Measurements from ENCODE around the gene BHLHE41. TPM values are rescaled to one million over a fixed set of nuclear protein-coding genes. Genes with fewer than 3 reads are reported as not detected.

The BHLHE41 gene
- total and polyA plus RNA-seq, 2 of the 4 experiments (the other 2 are of a cell fraction): 0.72 to 3.8 TPM

GRCh38 chr12:26100666-26101349, 24.0 kb downstream of the BHLHE41 start:
- DNase-seq: no peak
- H3K14ac ChIP-seq (replicated peaks; ENCODE audit: low read depth, low read length): no peak overlapping the region
- H3K18ac ChIP-seq (ENCODE audit: low read depth, low read length): no peak overlapping the region
- H3K36me3 ChIP-seq (ENCODE audit: control insufficient read depth, insufficient read depth, low read length): no peaks in the 10 kb centered on the region; the same call in 1 of the 2 replicates
- H3K56ac ChIP-seq (ENCODE audit: extremely low read depth, insufficient read depth, low read length): no peak overlapping the region
- no CpG with 5 or more reads among the region's 8 CpGs for WGBS, 2 experiments (ENCODE audit: extremely low coverage in 2 of 2, insufficient read length in 1 of 2)
- intact Hi-C loops (cut with micrococcal nuclease): no loop called here
- dilution Hi-C loops (cut with HindIII; ENCODE audit: low sequenced_read_pairs, unreplicated experiment): no loop called here
- ATAC-seq (ENCODE audit: low read depth): no peak
- no peak overlapping the region for H3K4me3 ChIP-seq (ENCODE audit: insufficient read depth, low read depth, low read length)
- H3K9ac ChIP-seq (ENCODE audit: low read depth, low read length): no peak overlapping the region
- H3K4me2 ChIP-seq (ENCODE audit: low read depth, low read length): no peak overlapping the region
- in situ Hi-C loops (cut with MboI; ENCODE audit: low sequenced_read_pairs): no loop called here
- no peak overlapping the region for H2BK15ac ChIP-seq (ENCODE audit: low read depth, low read length)
- no TSS peak for BruUV-seq (replicated peaks)
- H2AK9ac ChIP-seq (replicated peaks; ENCODE audit: low read depth, low read length, poor library complexity): no peak overlapping the region
- no peak overlapping the region for H2BK20ac ChIP-seq (ENCODE audit: low read depth, low read length)
- no peak overlapping the region for H3K27ac ChIP-seq (ENCODE audit: insufficient read depth, low read length)
- no peak overlapping the region for H3K23ac ChIP-seq (ENCODE audit: low read depth, low read length)
- no peak overlapping the region for H2BK5ac ChIP-seq (ENCODE audit: low read depth, low read length, poor library complexity, severe bottlenecking)
- no peaks in the 10 kb centered on the region for H3K79me1 ChIP-seq (ENCODE audit: low read depth in 1 of 2, low read length in 2 of 2)
- no peak overlapping the region for H4K5ac ChIP-seq (ENCODE audit: low read depth, low read length)
- H4K8ac ChIP-seq (ENCODE audit: low read depth in 2 of 2, low read length in 2 of 2): no peak overlapping the region
- H2AFZ ChIP-seq (replicated peaks; ENCODE audit: low read length, poor library complexity): no peak overlapping the region
- H4K20me1 ChIP-seq (ENCODE audit: insufficient read depth, low read length): no peaks in the 10 kb centered on the region
- no peaks in the 10 kb centered on the region for H3K27me3 ChIP-seq (ENCODE audit: control insufficient read depth, insufficient read depth, low read length)
- H4K91ac ChIP-seq (ENCODE audit: insufficient read depth, low read depth, low read length): no peak overlapping the region
- H3K4me1 ChIP-seq (ENCODE audit: control insufficient read depth, insufficient read depth, low read length): no peaks in the 10 kb centered on the region
- CTCF ChIA-PET: no interaction called here
- POLR2A ChIA-PET (ENCODE audit: unreplicated experiment): no interaction called here
- H3K9me3 ChIP-seq (ENCODE audit: control insufficient read depth, insufficient read depth, low read length): no peaks in the 10 kb centered on the region
- no peaks in the 10 kb centered on the region for H3K9me1 ChIP-seq (ENCODE audit: insufficient read depth, low read length)
- TF ChIP-seq MAZ (IDR thresholded peaks at IDR 0.05; ENCODE audit: borderline replicate concordance, low read depth, low read length): no peak
- TF ChIP-seq MAFK (IDR thresholded peaks at IDR 0.05; ENCODE audit: low read depth, low read length): no peak
- TF ChIP-seq RAD21 (IDR thresholded peaks at IDR 0.05; ENCODE audit: low read length): no peak
- no peak for TF ChIP-seq BHLHE40 (IDR thresholded peaks at IDR 0.05; ENCODE audit: low read depth, low read length)
- no peak for TF ChIP-seq CHD1 (IDR thresholded peaks at IDR 0.05; ENCODE audit: low read depth, low read length)
- no peak for TF ChIP-seq RCOR1 (IDR thresholded peaks at IDR 0.05; ENCODE audit: insufficient replicate concordance, low read length)
- no peak for TF ChIP-seq POLR2A (IDR thresholded peaks at IDR 0.05; ENCODE audit: low read depth, low read length)
- TF ChIP-seq NFE2L2 (IDR thresholded peaks at IDR 0.05; ENCODE audit: low read depth, low read length): no peak
- TF ChIP-seq, protein P1, sequence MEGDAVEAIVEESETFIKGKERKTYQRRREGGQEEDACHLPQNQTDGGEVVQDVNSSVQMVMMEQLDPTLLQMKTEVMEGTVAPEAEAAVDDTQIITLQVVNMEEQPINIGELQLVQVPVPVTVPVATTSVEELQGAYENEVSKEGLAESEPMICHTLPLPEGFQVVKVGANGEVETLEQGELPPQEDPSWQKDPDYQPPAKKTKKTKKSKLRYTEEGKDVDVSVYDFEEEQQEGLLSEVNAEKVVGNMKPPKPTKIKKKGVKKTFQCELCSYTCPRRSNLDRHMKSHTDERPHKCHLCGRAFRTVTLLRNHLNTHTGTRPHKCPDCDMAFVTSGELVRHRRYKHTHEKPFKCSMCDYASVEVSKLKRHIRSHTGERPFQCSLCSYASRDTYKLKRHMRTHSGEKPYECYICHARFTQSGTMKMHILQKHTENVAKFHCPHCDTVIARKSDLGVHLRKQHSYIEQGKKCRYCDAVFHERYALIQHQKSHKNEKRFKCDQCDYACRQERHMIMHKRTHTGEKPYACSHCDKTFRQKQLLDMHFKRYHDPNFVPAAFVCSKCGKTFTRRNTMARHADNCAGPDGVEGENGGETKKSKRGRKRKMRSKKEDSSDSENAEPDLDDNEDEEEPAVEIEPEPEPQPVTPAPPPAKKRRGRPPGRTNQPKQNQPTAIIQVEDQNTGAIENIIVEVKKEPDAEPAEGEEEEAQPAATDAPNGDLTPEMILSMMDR (conservative IDR thresholded peaks at IDR 0.05; ENCODE audit: low read depth, low read length): no peak
- TF ChIP-seq SMC3 (IDR thresholded peaks at IDR 0.05; ENCODE audit: low read depth, low read length): no peak
- TF ChIP-seq CEBPB (IDR thresholded peaks at IDR 0.05; ENCODE audit: low read depth, low read length): no peak
- TF ChIP-seq USF2 (IDR thresholded peaks at IDR 0.05; ENCODE audit: low read depth, low read length): no peak
- TF ChIP-seq, protein P2, sequence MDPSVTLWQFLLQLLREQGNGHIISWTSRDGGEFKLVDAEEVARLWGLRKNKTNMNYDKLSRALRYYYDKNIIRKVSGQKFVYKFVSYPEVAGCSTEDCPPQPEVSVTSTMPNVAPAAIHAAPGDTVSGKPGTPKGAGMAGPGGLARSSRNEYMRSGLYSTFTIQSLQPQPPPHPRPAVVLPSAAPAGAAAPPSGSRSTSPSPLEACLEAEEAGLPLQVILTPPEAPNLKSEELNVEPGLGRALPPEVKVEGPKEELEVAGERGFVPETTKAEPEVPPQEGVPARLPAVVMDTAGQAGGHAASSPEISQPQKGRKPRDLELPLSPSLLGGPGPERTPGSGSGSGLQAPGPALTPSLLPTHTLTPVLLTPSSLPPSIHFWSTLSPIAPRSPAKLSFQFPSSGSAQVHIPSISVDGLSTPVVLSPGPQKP (IDR thresholded peaks at IDR 0.05; ENCODE audit: borderline replicate concordance, low read depth, low read length): no peak
- TF ChIP-seq MXI1 (IDR thresholded peaks at IDR 0.05; ENCODE audit: borderline replicate concordance, low read depth, low read length): no peak
- no peak for TF ChIP-seq RFX5 (IDR thresholded peaks at IDR 0.05; ENCODE audit: low read depth, low read length)
- no peak for TF ChIP-seq FOS (IDR thresholded peaks at IDR 0.05; ENCODE audit: low read depth, low read length)
- no peak overlapping the region for H2BK120ac ChIP-seq (ENCODE audit: low read depth, low read length)
- H2AK5ac ChIP-seq (ENCODE audit: low read depth, low read length): no peak overlapping the region
- H3K4ac ChIP-seq (ENCODE audit: low read depth, low read length): no peak overlapping the region
